Mesodermal cell (in vitro differentiated cells): ENCODE measurements around the gene GC.

ENCODE experiments used
- H3K27ac ChIP-seq: 2 replicates; pipeline ENCODE4 v1.7.0; 2013; ENCODE audit warnings: mild to moderate bottlenecking, low read depth, low read length, moderate library complexity; ENCODE audit not compliant: severe bottlenecking
- H3K36me3 ChIP-seq: 2 replicates; pipeline ENCODE4 v1.7.1; 2013; ENCODE audit warnings: mild to moderate bottlenecking, low read length, moderate library complexity; ENCODE audit not compliant: control insufficient read depth, insufficient read depth
- H3K4me1 ChIP-seq: one replicate; pipeline ENCODE4 v1.7.1; 2013; ENCODE audit warnings: mild to moderate bottlenecking, low read length; ENCODE audit not compliant: insufficient read depth, control insufficient read depth, poor library complexity, severe bottlenecking
- H3K4me3 ChIP-seq: 2 replicates; pipeline ENCODE4 v1.7.0; 2013; ENCODE audit warnings: low read length, control low read depth, mild to moderate bottlenecking; ENCODE audit not compliant: insufficient read depth, poor library complexity, severe bottlenecking; ENCODE audit errors: extremely low read depth
- H3K9me3 ChIP-seq: 2 replicates; pipeline ENCODE4 v1.7.1; 2013; ENCODE audit warnings: mild to moderate bottlenecking, low read length, moderate library complexity; ENCODE audit not compliant: control insufficient read depth
- WGBS, 2 experiments: methylation state at CpG; one replicate each; pipeline ENCODE4 v1.1.5; 2013; ENCODE audit warnings: missing lambda C conversion rate in 2 of 2; ENCODE audit not compliant: insufficient coverage in 2 of 2; 5-methylcytosine and 5-hydroxymethylcytosine counted together

GC gene

GRCh38 chr4:71711985-71712348, 71.9 kb downstream of the GC start:
- H3K27ac ChIP-seq = no peak overlapping the region
- H3K4me1 ChIP-seq = peaks cover 9% of the 10 kb centered on the region
- no peaks in the 10 kb centered on the region for H3K9me3 ChIP-seq
- 82% methylated on average over 3 of the region's 3 CpGs; no CpG with 5 or more reads in 1 of the 2 experiments for whole genome bisulfite sequencing, 2 experiments
- no peak overlapping the region for H3K4me3 ChIP-seq
- no peaks in the 10 kb centered on the region for H3K36me3 ChIP-seq

DNA sequence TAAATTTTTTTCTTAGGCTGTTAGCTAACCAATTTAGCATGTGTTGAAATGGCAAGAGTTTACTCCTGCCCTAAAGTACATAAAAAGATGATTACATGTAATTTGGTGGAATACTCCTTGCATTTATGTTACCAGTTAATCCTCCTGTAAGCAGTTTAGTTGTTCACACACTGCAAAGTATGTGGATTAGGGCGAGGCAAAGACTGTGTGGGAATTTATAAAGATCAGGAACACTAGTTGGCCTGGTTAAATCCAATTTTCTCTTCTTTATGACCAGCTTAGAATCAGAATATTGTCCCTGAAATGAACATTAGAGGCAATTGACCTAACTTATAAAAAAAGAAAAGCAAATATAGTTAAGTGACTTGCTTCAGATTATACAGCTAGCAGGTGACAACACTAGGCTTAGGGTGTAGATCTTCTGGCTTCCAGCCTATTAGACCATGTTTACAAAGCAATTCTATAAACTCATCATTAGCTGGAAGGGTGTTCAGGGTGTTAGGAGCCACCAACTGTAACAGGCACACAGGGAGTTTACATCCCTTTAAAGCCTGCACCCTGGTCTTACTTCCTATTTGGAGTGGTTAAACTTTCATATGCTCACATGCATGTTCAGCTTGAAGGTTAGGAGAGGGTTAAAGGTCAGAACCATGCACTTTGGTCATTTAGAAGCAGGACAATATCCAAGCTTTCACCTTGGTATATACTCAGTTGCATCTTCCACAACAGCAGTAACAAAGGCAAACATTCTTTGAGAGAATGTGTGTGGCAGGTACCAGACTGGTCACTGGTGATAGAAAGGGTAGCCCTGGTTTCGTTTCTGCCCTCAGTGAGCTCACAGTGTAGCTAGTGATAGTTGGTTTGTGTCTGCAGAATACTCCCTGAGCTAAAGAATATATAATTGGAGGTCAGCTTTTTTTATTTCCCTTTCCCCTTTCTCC, 72.6 kb downstream of the GC start:
- H3K36me3 ChIP-seq = no peaks in the 10 kb centered on the region
- 92 to 100% methylated on average over 1 to 2 of the region's 2 CpGs for WGBS, 2 experiments
- H3K27ac ChIP-seq = no peak overlapping the region
- no peaks in the 10 kb centered on the region for H3K9me3 ChIP-seq
- peaks cover 9% of the 10 kb centered on the region for H3K4me1 ChIP-seq
- no peak overlapping the region for H3K4me3 ChIP-seq

GRCh38 chr4:71709961-71710360, 73.9 kb downstream of the GC start:
- H3K36me3 ChIP-seq = no peaks in the 10 kb centered on the region
- no peak overlapping the region for H3K27ac ChIP-seq
- WGBS, 2 experiments = 22% methylated on average over 1 of the region's 1 CpG; no CpG with 5 or more reads in 1 of the 2 experiments
- H3K9me3 ChIP-seq = no peaks in the 10 kb centered on the region
- peaks cover 9% of the 10 kb centered on the region for H3K4me1 ChIP-seq
- no peak overlapping the region for H3K4me3 ChIP-seq

DNA sequence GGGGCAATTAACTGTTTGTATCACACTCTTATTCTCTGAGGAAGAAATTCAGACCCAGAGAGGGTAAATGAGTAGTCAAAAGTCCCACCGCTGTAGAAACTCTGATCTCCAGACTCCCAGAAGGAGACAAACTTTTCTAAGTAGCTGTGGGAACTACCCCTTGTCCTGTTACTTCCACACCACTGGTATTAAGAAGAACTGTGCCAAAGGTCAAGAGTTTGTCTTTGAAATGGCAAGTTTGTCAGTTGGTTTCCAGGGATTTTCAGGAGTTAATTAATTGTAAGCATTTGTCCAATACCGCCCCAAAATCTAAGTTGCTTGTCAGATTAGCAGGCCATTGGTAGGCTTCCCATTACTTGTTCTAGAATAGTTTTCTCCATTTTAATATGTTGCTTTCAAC, 85.7 kb downstream of the GC start:
- no peak overlapping the region for H3K27ac ChIP-seq
- 94% methylated on average over 2 of the region's 2 CpGs; no CpG with 5 or more reads in 1 of the 2 experiments for WGBS, 2 experiments
- no peaks in the 10 kb centered on the region for H3K9me3 ChIP-seq

DNA sequence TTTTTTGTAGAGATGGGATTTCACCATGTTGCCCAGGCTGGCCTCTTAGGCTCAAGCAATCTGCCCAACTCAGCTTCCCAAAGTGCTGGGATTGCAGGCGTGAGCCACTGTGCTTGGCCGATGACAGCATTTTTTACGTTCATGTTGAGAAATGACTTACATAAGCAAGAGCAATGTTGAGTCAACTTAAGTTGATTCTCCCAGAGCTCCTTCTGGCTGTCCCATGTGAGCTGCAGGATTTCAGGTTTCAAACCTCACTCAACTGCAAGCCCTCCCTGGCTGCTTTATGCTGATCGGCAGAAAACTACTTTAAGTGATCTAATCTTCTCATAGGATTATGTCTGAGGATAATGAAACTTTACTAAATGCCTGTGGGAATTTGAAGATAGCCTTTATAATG, 86.8 kb downstream of the GC start:
- Histone ChIP-seq H3K9me3 (no peaks in the 10 kb centered on the region), H3K27ac (no peak overlapping the region), H3K36me3 (no peaks in the 10 kb centered on the region), H3K4me3 (no peak overlapping the region), H3K4me1 (no peaks in the 10 kb centered on the region)
- WGBS, 2 experiments = 86 to 100% methylated on average over 3 of the region's 4 CpGs

More for the DNA sequence above, 85.7 kb downstream of the GC start:
- Histone ChIP-seq H3K36me3 (no peaks in the 10 kb centered on the region), H3K4me3 (no peak overlapping the region), H3K4me1 (no peaks in the 10 kb centered on the region)

- no peak overlapping the region for H3K4me3 ChIP-seq
- H3K36me3 ChIP-seq = no peaks in the 10 kb centered on the region
- H3K9me3 ChIP-seq = no peaks in the 10 kb centered on the region
- 83 to 93% methylated on average over 1 to 2 of the region's 5 CpGs for WGBS, 2 experiments
- no peak overlapping the region for H3K27ac ChIP-seq
- peaks cover 2% of the 10 kb centered on the region for H3K4me1 ChIP-seq
Observed at GRCh38 chr4:71694961-71695360, 88.9 kb downstream of the GC start.

- WGBS, 2 experiments = no CpG with 5 or more reads among the region's 1 CpG
- no peaks in the 10 kb centered on the region for H3K36me3 ChIP-seq
- H3K27ac ChIP-seq = no peak overlapping the region
- no peaks in the 10 kb centered on the region for H3K9me3 ChIP-seq
- no peak overlapping the region for H3K4me3 ChIP-seq
- peaks cover 9% of the 10 kb centered on the region for H3K4me1 ChIP-seq
Observed at GRCh38 chr4:71692963-71693362, 90.9 kb downstream of the GC start.

DNA sequence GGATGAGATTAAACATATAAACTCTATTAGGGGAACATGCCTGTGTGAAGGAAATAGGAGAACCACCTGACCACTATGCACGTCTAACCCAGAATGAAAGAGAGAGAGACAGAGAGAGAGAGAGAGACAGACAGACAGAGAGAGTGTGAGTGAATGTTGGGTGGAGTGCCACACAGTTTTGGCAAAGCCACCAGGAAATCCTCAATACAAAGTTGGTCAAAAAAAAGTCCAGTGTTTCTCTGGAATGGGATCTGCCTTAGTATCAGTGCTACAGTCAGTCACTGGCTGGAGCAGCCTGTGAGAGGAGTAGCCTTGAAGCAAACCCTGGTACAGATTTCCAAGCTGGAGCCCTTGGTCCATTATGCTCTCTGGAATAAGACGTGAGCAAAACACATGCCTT, 91.7 kb downstream of the GC start:
- no peaks in the 10 kb centered on the region for H3K9me3 ChIP-seq
- peaks cover 9% of the 10 kb centered on the region for H3K4me1 ChIP-seq
- H3K27ac ChIP-seq = no peak overlapping the region
- no peaks in the 10 kb centered on the region for H3K36me3 ChIP-seq
- 88 to 91% methylated on average over 1 of the region's 2 CpGs for WGBS, 2 experiments
- H3K4me3 ChIP-seq = no peak overlapping the region
